OCI-LY7 (cell line): ENCODE data around the gene ARHGAP4. TPM values are rescaled to one million over a fixed set of nuclear protein-coding genes. Genes with fewer than 3 reads are reported as not detected.

Experiments used
- BruUV-seq: library from RNA; stranded (reverse); fragments of 400-500 nt; replicated peaks from 2 replicates; lab custom pipeline; 2021; lab: Mats Ljungman, UMichigan
- CTCF ChIA-PET: fragments of 300-600 bp; sonication (Branson Sonifier 250); formaldehyde crosslinking; loops from one replicate; lab custom pipeline; 2022; ENCODE audit warnings: antibody characterized with exemption; ENCODE audit not compliant: unreplicated experiment; lab: Charles Lee
- POLR2A ChIA-PET: fragments of 300-600 bp; sonication (Branson Sonifier 250); formaldehyde crosslinking; loops from one replicate; lab custom pipeline; 2022; ENCODE audit warnings: antibody characterized with exemption; lab: Charles Lee
- DNase-seq: peaks from one replicate; pipeline ENCODE4 v3.0.0-alpha.2; 2015; ENCODE audit warnings: low spot score
- H2AFZ ChIP-seq: fragments of 200-600 bp; sonication (generic), shearing (Covaris generic); 2 replicates; pipeline ENCODE4 v1.6.1; 2014; ENCODE audit warnings: mild to moderate bottlenecking, antibody characterized with exemption, low read length, moderate library complexity
- H3K27ac ChIP-seq: fragments of 200-600 bp; sonication (generic); 2 replicates; pipeline ENCODE4 v1.5.1; 2014; ENCODE audit warnings: mixed run types, low read depth, mild to moderate bottlenecking, moderate library complexity, low read length, inconsistent platforms; ENCODE audit not compliant: poor library complexity, severe bottlenecking
- H3K36me3 ChIP-seq: fragments of 200-600 bp; sonication (generic); 2 replicates; pipeline ENCODE4 v1.6.1; 2014; ENCODE audit warnings: mild to moderate bottlenecking, antibody characterized with exemption, low read length, moderate library complexity, mixed read lengths; ENCODE audit not compliant: insufficient read depth
- H3K4me1 ChIP-seq: fragments of 200-600 bp; sonication (generic); 2 replicates; pipeline ENCODE4 v1.5.1; 2014; ENCODE audit warnings: mild to moderate bottlenecking, low read length; ENCODE audit not compliant: insufficient read depth, poor library complexity, severe bottlenecking
- H3K4me2 ChIP-seq: fragments of 200-600 bp; sonication (generic); 2 replicates; pipeline ENCODE4 v1.6.1; 2014; ENCODE audit warnings: mild to moderate bottlenecking, low read length
- H3K4me3 ChIP-seq: fragments of 200-600 bp; sonication (generic); 2 replicates; pipeline ENCODE4 v1.5.1; 2014; ENCODE audit warnings: mild to moderate bottlenecking, low read depth, low read length; ENCODE audit not compliant: poor library complexity, severe bottlenecking
- H3K79me2 ChIP-seq: fragments of 200-600 bp; sonication (generic); 2 replicates; pipeline ENCODE4 v1.6.1; 2016; ENCODE audit warnings: low read depth, mild to moderate bottlenecking, low read length, moderate library complexity, mixed read lengths; ENCODE audit not compliant: insufficient read depth
- H3K9me2 ChIP-seq: fragments of 200-600 bp; sonication (generic); 2 replicates; pipeline ENCODE4 v1.6.1; 2016; ENCODE audit warnings: mild to moderate bottlenecking, low read length, mixed read lengths; ENCODE audit not compliant: insufficient read depth
- H3K9me3 ChIP-seq: fragments of 200-600 bp; sonication (generic); 2 replicates; pipeline ENCODE4 v1.6.1; 2014; ENCODE audit warnings: mild to moderate bottlenecking, mixed run types, low read length, mixed read lengths
- H4K20me1 ChIP-seq: fragments of 200-600 bp; sonication (generic); 2 replicates; pipeline ENCODE4 v1.6.1; 2014; ENCODE audit warnings: mild to moderate bottlenecking, antibody characterized with exemption, low read length, moderate library complexity, mixed read lengths; ENCODE audit not compliant: insufficient read depth
- EZH2phosphoT487 ChIP-seq: fragments of 200-600 bp; sonication (generic); IDR thresholded peaks from 2 replicates; pipeline ENCODE4 v1.6.1; 2018; ENCODE audit warnings: low read depth, borderline replicate concordance, mild to moderate bottlenecking, mixed run types, antibody characterized with exemption, low read length, moderate library complexity, mixed read lengths
- intact Hi-C: fragments of 100-400 bp; cut with micrococcal nuclease; formaldehyde crosslinking; loops from one replicate; pipeline ENCODE4 v1.10.0; 2022; ENCODE audit not compliant: unreplicated experiment
- total RNA-seq, 2 experiments: library from RNA; depleted of rRNA in 1 of 2; stranded (reverse); fragments of >200 nt in 1 of 2; shearing (Covaris generic) in 1 of 2; gene quantifications; 2 replicates each; pipeline ENCODE4 v1.2.3, GENCODE V29; 2014 to 2022
- TF ChIP-seq, protein P1 (sequence below): fragments of 200-600 bp; sonication (generic); conservative IDR thresholded peaks from 2 replicates; pipeline ENCODE4 v1.5.1; 2014; ENCODE audit warnings: mild to moderate bottlenecking, antibody characterized with exemption, low read length, moderate library complexity, mixed read lengths

Gene ARHGAP4
- total RNA-seq, 2 experiments from 2014 or later, result 126 to 128 TPM

DNA sequence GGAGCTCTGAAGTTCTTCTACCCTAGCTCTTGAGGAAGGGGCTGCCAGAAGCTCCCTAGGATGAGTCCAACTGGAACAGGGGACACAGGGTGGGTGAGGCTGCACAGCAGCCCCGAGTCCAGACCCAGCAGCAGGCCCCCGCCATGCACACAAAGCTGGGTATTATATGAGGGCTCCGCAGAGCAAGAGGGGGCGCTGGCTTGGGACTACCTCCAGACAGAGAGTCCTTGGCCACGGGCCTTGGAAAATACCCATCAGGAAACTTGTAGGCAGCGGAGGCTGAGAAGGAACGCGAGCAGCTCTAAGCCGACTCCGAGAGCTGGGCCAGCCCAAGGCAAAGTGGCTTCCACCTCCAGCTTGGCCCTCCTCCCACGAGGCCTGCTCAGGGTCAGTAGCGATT is 37.5 kb upstream of the ARHGAP4 start:
- no TSS peak for BruUV-seq
- ChIA-PET POLR2A (interaction anchor here (0.5 kb wide), 1 partner anchor 560 kb away, joined by 5 read pairs; no protein-coding TSS in a partner anchor), CTCF (no interaction called here)
- H3K9me3 ChIP-seq, result no peaks in the 10 kb centered on the region
- H3K9me2 ChIP-seq, result no peaks in the 10 kb centered on the region
- DNase-seq, result no peak
- H3K4me1 ChIP-seq, result peaks cover 31% of the 10 kb centered on the region
- H3K79me2 ChIP-seq, result peaks cover 55% of the 10 kb centered on the region
- no peak for TF ChIP-seq EZH2phosphoT487
- TF ChIP-seq, protein P1, sequence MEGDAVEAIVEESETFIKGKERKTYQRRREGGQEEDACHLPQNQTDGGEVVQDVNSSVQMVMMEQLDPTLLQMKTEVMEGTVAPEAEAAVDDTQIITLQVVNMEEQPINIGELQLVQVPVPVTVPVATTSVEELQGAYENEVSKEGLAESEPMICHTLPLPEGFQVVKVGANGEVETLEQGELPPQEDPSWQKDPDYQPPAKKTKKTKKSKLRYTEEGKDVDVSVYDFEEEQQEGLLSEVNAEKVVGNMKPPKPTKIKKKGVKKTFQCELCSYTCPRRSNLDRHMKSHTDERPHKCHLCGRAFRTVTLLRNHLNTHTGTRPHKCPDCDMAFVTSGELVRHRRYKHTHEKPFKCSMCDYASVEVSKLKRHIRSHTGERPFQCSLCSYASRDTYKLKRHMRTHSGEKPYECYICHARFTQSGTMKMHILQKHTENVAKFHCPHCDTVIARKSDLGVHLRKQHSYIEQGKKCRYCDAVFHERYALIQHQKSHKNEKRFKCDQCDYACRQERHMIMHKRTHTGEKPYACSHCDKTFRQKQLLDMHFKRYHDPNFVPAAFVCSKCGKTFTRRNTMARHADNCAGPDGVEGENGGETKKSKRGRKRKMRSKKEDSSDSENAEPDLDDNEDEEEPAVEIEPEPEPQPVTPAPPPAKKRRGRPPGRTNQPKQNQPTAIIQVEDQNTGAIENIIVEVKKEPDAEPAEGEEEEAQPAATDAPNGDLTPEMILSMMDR, result no peak
- peaks cover 13% of the 10 kb centered on the region; the same call in 1 of the 2 replicates for H4K20me1 ChIP-seq
- intact Hi-C loops, result no loop called here
- H3K4me3 ChIP-seq, result no peak overlapping the region
- H3K27ac ChIP-seq, result no peak overlapping the region
- H3K4me2 ChIP-seq, result no peak overlapping the region
- H3K36me3 ChIP-seq, result peaks cover 100% of the 10 kb centered on the region
- H2AFZ ChIP-seq, result no peak overlapping the region

GRCh38 chrX:153961292-153961691 is 35.2 kb upstream of the ARHGAP4 start:
- no peak overlapping the region for H3K27ac ChIP-seq
- no peaks in the 10 kb centered on the region for H3K9me2 ChIP-seq
- H3K4me2 ChIP-seq, result no peak overlapping the region
- peaks cover 33% of the 10 kb centered on the region for H3K79me2 ChIP-seq
- peaks cover 100% of the 10 kb centered on the region for H3K36me3 ChIP-seq
- no peaks in the 10 kb centered on the region for H3K9me3 ChIP-seq
- no TSS peak for BruUV-seq
- H4K20me1 ChIP-seq, result peaks cover 2% of the 10 kb centered on the region; the same call in 1 of the 2 replicates
- DNase-seq, result no peak
- POLR2A ChIA-PET, result no interaction called here
- H3K4me1 ChIP-seq, result peaks cover 9% of the 10 kb centered on the region
- CTCF ChIA-PET, result no interaction called here
- intact Hi-C loops, result no loop called here
- no peak overlapping the region for H3K4me3 ChIP-seq
- H2AFZ ChIP-seq, result no peak overlapping the region
- TF ChIP-seq, protein P1, result no peak

- Histone ChIP-seq H3K4me1 (peaks cover 4% of the 10 kb centered on the region), H3K36me3 (peaks cover 100% of the 10 kb centered on the region), H3K79me2 (peaks cover 28% of the 10 kb centered on the region), H3K9me2 (no peaks in the 10 kb centered on the region), H4K20me1 (no peaks in the 10 kb centered on the region), H3K4me3 (no peak overlapping the region), H3K27ac (no peak overlapping the region), H3K4me2 (no peak overlapping the region), H3K9me3 (no peaks in the 10 kb centered on the region), H2AFZ (no peak overlapping the region)
- POLR2A ChIA-PET, result no interaction called here
- CTCF ChIA-PET, result no interaction called here
- intact Hi-C loops, result no loop called here
- no TSS peak for BruUV-seq
- no peak for DNase-seq
- TF ChIP-seq, protein P1, result no peak
- TF ChIP-seq EZH2phosphoT487, result no peak
Observed at GRCh38 chrX:153960786-153961185, 34.7 kb upstream of the ARHGAP4 start.
